Inferior parietal cortex (tissue), 1 donor: ENCODE data around the gene DRD4.

Experiments used
- DNase-seq: peaks from one replicate; pipeline ENCODE4 v3.0.0-alpha.2; 2016; ENCODE audit errors: extremely low spot score

DRD4 gene

DNA sequence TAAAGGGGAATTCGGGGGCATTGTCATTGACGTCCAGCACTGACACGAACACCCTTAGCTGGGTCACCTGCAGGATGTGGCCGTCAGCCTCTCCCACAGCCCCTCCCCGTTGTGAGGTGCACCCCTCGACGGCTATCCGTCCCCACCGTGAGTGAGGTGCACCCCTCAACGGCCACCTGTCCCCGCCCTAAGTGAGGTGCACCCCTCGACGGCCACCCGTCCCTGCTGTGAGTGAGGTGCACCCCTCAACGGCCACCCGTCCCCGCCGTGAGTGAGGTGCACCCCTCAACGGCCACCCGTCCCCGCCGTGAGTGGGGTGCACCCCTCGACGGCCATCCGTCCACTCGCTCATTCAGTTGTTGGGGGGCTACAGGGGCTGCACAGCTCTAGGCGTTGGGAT, 15.2 kb upstream of the DRD4 start:
- no peak for DNase-seq

DNA sequence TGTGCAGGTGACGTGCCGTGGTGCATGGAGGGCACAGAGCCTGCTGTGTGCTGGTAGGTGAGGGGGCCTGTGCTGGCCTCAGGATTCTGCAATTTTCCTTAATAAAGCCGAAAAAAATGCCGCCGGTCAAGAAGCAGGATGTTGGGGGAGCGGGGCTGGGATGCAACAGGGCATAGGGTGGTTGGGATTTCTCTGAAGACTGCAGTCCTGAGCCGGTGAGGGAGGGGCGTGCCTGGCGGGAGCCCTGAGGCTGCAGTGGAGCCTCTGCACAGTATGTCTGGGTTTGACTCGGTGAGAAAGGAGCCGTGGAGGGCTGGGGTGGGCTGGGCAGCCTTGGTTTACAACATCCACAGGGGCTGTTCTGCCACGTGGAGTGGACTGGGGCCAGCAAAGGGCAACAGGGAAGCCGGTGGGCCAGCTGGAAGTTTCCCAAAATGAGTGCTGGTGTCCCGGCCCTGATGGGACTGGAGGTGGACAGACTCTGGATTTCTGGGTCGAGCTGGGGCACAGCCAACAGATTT, 13.7 kb upstream of the DRD4 start:
- DNase-seq: no peak

DNA sequence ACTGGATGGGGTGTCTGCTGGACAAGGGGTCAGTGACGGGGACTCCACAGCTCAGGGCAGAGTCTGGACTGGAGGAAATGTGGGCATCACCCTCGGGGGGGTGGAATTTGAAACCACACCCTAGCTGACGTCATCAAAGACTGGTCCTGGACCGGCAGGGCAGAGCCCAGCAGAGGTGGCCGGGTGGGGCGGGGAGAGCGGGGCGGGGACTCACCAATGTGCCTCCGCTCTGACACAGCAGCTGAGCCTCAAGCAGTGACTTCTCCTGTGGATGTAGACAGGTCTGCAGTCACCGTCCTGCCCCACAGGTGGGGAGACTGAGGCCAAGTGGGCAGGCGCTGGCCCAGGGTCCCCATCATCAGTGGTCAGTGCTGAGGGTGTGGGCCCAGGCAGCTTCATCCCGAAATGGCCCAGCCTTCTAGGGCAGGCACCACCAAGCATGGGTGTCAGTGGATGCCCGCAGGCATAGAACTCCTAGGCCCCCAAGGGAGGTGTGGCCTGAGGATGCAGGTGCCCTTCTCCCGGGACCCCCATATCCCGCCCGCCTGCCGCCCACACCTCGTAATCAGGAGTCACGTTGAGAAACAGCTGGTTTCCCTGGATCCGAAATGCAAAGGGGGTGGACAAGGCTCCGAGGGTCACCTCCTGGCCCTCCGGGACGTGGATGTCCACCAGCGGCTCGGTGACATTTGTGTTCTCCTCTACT, 12.9 kb upstream of the DRD4 start:
- no peak for DNase-seq

DNA sequence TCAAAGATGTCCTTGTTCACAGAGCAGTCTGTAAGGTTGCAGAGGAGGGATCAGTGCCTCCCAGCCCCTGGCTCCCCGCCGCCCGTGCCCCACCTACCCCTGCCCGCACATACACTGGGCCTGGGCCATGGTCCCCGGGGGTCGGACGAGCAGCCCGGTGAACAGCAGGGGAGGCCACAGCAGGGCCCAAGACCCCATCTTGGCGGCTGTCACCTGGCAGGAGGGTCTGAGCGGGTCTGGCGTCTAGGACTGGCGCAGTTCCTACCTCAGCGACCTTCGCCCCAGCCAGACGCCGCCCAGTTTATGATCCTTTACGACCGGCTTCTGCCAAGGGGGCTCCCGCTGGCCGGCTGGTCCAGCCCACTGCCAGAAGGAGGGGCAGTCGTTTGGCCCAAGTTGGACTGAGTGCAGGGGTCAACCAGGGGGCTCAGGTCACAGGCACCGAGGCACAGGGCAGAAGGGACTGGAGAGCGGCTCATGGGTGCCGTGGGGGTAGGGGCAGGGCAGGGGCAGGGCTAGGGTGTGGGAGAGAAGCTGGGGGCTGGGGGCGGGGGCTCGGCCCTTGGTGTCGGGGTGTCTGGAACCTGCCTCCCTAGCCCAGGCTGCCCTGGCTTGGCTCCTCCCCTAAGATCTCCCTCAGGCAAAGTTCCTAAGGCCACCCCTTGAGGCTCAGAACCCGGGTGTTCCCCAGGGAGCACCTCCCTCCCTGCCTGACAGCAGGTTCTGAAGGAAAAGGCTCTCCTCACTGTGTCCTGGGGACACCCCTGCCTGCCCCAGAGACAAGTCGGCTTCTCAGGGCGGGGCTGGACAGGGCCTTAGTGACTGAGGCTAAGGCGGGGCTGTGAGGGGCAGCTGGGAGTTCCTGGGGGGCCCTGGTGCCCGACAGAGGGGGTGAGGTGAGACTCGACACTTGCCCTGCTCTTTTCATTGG, 12.1 kb upstream of the DRD4 start, which contains the start of gene CDHR5:
CDHR5 (minus strand) TSS at position 251 of the 931 bp plus-strand sequence; CDS start at position 198, 53 bp downstream.
- no peak for DNase-seq

DNA sequence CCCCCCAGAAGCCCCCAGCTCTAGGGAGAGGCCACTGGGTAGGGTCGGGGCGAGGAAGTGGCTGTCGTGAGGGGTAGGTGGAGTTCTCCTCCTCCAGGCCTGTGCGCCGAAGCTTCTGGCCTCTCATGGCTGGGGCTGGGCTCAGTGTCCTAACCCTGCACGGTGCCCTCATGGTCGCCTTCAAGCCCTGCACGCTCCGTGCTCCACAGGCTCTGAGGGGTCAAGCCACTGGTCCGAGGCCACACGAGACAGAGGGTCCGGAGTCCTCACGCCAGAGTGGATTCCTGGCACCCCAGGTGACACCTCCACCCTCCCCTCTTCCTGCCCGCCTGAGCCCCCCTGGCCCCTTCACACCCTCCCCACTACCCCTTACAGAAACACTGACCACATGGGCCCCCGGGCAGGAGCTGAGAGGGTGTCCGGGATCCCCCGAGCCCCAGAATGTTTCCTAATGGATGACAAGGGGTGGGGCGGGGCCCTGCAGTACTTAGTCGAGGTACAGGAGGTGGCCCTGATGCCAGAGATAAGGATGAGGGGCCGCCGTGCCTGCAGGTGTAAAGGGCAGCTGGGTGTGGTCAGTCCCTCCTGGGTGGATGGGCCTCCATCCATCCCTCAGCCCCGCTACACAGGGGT, 11.3 kb upstream of the DRD4 start:
- no peak for DNase-seq

DNA sequence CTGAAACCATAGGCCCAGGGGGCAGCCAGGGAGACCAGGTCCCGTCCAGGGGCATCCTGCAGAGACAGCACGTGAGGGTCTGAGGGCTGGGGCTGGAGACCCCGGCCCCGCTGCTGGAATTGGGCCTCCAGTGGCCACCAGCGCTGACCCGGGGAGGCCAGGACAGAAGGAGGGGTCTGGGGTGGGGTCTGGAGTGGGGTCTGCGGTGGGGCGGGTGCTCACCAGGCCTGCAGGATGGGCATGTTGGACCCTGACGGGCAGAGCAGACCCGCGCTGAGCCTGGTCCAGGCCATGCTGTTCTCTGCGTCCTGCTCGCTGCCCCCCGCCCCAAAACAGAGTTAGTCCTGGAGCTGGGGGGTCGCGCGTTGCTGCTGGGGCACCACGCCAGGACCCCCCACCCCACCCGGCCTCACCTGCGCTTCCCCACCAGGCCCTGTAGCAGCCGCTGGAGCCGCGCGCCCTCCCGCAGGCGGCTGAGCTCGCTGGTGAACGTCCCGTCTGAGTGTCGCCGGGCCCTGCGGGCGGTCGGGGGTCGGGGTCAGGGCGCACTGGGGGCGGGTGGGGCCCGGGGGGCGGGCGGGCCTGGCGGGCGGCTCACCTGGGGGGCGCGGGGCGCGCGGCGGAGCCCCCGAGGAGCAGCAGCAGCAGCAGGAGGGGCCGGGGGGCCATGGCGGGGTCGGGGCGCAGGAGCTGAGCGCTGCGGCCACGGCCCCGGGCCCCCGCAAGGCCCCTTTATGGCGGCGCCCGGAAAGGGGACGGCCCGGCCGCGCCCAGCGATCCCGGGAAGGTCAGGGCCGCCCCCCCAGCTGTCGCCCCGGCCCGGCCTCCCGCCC, 10.4 kb upstream of the DRD4 start, which contains the start of gene SCT:
SCT (minus strand) TSS at position 707 of the 833 bp plus-strand sequence; CDS start at position 669, 38 bp downstream.
- DNase-seq: no peak

DNA sequence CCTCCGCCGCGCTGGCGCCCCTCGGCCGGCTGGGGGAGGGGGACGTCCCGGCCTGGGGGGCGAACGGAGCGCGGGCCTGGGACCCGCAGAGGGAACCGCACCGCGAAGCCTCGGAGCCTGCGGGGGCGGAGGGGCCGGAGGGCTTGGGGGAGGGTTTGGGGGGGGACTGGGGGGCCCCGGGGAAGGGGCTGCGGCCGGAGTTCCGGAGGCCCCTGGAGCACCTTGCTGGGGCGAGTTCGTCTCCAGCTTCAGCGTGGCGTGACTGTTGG, 9.8 kb upstream of the DRD4 start:
- DNase-seq: no peak

DNA sequence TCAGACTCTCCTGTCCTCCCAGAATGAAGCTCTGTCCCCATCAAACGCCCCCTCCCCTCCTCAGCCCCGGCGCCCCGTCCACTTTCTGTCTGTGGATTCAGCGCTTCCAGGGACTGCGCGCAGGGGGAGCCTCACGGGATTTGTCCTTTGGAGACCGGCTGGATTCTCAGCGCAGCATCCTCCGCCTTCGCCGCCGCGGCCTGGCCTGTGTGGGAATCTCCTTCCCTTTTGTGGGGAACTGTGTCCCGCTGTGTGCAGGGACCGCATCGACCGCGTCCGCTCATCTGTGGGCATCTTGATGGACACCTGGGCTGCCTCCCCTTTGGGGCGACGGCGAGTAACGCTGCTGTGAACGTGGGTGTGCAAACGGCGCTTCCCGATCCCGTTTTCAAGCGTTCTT, 9.0 kb upstream of the DRD4 start:
- no peak for DNase-seq

DNA sequence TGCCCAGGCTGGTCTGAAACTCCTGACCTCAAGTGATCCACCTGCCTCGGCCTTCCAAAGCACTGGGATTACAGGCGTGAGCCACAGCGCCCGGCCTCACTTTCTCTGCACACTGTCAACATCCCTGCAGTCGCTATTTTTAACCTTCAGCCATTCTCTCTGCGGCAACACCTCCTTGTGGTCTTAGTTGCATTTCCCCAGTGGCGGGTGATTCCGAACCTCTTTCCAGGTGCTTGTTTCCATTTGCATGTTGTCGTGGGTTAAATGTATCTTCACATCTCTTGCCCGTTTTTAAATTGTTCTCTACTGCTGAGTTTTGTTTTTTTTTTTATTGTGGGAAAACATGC, 7.9 kb upstream of the DRD4 start:
- DNase-seq: no peak

DNA sequence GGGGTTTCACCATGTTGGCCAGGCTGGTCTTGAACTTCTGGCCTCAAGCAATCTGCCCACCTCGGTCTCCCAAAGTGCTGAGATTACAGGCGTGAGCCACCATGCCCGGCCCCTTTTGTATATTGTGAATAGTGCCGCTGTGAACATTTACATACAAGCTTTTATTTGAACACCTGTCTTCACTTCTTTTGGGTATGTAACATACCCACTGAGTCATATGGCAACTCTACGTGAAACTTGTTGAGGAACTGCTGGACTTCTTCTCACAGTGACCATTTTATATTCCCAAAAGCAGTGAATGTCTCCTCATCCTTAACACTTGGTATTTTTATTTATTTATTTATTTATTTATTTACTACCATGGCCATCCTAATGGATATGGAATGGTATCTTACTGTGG, 6.2 kb upstream of the DRD4 start:
- DNase-seq: no peak

DNA sequence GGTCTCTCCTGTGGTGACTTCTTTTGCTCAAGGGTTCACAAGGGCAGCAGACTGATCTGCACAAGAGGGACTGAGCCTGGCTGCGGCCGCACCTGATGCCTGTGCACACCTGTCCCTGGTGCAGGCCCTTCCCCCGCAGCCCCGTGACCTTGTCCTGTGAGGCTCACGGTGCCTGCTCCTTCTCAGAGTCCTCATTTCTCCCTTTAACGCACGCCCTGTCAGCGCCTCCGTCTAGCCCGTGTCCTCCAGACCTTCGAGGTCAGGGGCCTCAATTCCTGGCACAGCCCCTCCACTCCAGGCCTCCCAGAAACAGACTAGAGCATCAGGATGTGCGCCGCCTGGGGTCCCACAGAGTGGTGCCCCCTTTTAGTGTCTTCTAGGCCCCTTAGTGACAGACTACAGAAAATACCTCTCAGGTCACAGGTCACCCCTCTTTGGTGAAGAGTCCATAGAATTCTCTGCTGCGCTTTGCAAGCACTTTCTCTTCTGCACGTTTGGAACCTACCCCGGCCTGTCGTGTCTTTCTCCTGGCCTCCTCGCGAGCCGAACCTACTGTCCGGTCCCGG, 1.0 kb upstream of the DRD4 start:
- no peak for DNase-seq

DNA sequence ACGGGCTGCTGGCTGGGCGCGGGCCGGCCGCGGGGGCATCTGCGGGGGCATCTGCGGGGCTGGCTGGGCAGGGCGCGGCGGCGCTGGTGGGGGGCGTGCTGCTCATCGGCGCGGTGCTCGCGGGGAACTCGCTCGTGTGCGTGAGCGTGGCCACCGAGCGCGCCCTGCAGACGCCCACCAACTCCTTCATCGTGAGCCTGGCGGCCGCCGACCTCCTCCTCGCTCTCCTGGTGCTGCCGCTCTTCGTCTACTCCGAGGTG, 194 bp downstream of the DRD4 start:
- DNase-seq: no peak

DNA sequence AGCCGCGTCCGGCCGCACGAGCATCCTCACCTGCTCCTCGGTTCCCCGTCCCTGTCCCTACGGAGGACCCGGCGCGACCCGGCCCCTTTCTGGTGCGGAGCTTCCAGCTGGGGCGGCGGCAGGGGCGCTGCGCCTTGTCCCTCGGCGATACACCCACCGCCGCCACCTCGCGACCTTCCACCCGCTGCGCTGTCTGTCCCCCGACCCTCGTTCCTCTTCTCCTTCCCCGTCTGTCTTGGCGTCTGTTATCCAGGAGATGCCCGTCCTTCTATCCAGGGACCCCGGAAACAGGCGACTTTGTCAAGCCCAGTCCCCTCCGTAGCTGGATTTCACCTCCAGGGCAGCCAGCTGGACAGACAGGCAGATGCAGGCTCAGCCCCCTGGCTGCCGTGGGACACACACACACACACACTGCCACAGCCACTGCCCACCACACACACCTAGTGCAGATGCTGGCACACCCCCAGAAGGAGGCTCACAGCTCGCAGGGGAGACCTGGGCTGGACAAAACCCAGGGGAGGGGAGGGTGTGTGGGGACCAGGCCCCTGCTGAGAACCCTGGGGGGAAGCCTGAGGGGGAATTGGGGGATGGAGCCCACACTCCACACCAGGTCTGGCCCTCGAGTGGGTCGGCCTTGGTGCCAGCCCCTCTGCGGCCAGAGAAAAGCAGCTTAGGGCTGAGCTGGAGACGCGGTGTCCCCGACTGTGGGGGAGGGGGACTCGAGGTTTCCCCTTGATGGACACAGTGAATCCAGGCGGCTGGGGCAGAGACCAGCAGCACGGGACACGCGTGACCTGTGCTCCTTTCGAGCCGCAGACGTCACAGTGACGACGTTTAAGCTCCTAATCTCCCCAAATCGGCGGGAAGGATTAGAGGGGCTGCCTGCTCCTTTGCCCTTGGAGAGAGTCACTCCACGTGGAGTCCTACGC, 788 bp downstream of the DRD4 start:
- no peak for DNase-seq

DNA sequence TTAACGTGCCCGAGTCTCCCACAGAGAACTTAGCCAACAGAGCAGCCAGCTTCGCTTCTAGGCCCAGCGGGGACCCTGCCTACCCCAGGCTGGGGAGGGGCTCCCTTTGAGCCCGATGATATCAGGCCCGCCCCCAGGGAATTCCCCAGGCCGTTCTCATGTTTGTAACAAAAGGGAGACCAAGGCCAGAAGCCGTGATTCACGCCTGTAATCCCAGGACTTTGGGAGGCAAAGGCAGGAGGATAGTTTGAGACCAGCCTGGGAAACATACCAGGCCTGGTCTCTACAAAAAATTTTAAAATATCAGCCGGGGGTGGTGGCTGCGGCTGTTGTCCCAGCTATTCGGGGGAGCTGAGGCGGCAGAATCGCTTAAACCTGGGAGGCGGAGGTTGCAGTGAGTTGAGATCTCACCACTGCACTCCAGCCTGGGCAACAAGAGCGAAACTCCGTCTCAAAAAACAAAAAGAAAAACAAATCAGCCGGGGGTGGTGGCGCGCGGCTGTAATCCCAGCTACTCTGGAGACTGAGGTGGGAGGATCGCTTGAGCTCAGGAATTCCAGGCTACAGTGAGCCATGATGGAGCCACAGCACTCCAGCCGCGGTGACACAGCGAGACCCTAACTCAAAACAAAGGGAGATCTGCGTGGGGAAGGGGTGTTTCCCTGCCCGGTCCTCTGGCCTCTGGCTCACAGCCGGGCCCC, 1.7 kb downstream of the DRD4 start:
- no peak for DNase-seq

DNA sequence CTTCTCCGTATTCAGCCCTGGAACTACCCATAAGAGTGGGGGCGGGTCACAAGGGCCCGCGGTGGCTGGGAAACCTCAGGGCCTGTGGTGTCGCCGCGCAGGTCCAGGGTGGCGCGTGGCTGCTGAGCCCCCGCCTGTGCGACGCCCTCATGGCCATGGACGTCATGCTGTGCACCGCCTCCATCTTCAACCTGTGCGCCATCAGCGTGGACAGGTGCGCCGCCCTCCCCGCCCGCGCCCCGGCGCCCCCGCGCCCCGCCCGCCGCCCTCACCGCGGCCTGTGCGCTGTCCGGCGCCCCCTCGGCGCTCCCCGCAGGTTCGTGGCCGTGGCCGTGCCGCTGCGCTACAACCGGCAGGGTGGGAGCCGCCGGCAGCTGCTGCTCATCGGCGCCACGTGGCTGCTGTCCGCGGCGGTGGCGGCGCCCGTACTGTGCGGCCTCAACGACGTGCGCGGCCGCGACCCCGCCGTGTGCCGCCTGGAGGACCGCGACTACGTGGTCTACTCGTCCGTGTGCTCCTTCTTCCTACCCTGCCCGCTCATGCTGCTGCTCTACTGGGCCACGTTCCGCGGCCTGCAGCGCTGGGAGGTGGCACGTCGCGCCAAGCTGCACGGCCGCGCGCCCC, 2.4 kb downstream of the DRD4 start:
- DNase-seq: no peak

DNA sequence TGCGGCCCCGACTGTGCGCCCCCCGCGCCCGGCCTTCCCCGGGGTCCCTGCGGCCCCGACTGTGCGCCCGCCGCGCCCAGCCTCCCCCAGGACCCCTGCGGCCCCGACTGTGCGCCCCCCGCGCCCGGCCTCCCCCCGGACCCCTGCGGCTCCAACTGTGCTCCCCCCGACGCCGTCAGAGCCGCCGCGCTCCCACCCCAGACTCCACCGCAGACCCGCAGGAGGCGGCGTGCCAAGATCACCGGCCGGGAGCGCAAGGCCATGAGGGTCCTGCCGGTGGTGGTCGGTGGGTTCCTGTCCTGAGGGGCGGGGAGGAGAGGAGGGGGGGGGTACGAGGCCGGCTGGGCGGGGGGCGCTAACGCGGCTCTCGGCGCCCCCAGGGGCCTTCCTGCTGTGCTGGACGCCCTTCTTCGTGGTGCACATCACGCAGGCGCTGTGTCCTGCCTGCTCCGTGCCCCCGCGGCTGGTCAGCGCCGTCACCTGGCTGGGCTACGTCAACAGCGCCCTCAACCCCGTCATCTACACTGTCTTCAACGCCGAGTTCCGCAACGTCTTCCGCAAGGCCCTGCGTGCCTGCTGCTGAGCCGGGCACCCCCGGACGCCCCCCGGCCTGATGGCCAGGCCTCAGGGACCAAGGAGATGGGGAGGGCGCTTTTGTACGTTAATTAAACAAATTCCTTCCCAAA, 3.1 kb downstream of the DRD4 start:
- DNase-seq: no peak

DNA sequence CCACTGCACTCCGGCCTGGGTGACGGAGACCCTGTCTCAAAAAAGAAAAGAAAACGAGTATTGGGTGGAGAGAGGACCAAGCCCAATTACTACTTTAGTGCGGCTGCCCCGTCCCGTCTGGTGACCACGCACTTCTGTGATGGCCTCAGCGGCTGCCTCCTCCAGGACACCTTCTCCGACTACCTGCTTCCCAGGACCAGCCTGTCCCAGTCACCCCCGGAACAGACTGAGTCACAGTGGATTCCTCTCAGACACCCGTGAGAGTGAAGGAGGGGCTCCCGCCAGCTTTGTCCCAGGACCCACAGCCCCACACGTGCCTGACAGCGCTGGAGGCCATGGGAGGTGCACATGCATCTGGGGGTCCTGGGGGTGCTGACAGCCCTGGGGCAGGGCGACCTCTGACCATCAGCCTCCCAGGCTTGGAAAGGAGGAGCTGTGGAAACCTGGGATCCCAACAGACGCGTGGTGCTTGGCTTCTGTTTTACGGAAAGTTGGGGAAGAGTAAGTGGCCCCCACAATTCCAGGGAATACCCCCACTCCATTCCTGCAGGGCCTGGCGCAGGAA, 4.8 kb downstream of the DRD4 start:
- DNase-seq: no peak

DNA sequence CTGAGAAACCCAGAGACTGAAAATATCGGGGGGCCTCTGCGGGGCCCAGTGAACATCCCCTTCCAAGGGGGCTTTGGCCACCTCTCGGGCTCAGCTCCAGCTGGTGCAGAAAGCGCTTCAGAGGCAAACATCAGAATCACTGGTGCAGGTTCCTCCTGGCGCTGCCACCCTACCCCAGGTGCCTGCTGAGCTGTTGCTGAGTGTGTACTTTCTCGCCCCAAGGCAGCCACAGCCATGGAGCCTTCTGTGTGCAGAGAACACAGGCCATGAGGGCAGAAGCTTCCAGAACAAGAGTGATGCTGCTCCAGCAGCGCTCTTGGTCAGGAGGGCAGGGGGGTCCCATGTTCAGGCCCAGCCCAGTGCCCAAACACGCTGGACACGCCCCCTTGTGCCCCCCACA, 6.3 kb downstream of the DRD4 start:
- DNase-seq: no peak
